ENCODE measurements around the gene SUPV3L1.

DNA sequence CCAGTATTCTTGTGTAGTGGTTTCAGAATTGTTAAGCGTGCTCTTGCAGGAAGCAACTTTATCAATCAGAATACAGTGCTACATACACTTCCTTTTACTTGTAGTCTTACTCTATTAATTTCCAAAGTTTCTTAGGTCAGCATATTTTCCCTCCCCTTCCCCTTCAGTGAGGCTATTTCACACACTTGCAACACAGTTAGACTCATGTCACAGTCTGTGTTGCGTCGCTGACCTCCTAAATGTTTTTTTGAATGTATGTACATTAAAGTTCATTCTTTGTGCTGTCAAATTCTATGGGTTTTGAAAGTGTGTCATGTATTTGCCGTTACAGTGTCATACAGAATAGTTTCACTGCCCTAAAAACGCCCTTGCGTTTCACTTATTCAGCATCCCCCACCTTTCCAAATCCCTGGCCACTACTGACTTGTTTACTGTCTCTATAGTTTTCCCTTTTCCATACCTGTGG is 34.7 kb downstream of the SUPV3L1 start:
- TF ChIP-seq, protein P1, sequence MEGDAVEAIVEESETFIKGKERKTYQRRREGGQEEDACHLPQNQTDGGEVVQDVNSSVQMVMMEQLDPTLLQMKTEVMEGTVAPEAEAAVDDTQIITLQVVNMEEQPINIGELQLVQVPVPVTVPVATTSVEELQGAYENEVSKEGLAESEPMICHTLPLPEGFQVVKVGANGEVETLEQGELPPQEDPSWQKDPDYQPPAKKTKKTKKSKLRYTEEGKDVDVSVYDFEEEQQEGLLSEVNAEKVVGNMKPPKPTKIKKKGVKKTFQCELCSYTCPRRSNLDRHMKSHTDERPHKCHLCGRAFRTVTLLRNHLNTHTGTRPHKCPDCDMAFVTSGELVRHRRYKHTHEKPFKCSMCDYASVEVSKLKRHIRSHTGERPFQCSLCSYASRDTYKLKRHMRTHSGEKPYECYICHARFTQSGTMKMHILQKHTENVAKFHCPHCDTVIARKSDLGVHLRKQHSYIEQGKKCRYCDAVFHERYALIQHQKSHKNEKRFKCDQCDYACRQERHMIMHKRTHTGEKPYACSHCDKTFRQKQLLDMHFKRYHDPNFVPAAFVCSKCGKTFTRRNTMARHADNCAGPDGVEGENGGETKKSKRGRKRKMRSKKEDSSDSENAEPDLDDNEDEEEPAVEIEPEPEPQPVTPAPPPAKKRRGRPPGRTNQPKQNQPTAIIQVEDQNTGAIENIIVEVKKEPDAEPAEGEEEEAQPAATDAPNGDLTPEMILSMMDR (IDR thresholded peaks at IDR 0.05): no peak
- TF ChIP-seq POLR2A (IDR thresholded peaks at IDR 0.05): no peak

Data from uterus (tissue), 2 donors.